Heart left ventricle (tissue), 16 donors: Measurements from ENCODE around the gene GRPEL2. TPM values are rescaled to one million over a fixed set of nuclear protein-coding genes. Genes with fewer than 3 reads are reported as not detected.

Experiments
- ATAC-seq, 4 donors: fragments of 200-7000 bp; cut with Tn5 transposase; one replicate each; pipeline ENCODE4 v1.9.1; 2020 to 2022; ENCODE audit warnings: moderate library complexity in 4 of 4, mild to moderate bottlenecking in 3 of 4, moderate number of reproducible peaks in 1 of 4
- DNase-seq, 5 donors: peaks; one replicate each; pipeline ENCODE4 v3.0.0-alpha.2; 2020
- H3K27ac ChIP-seq, 12 donors: fragments of 200-600 bp; sonication (generic) in 4 of 12; one replicate each; pipeline versions ENCODE4 v1.5.0 to v1.8.0; 2016 to 2022; ENCODE audit warnings: mild to moderate bottlenecking in 2 of 12
- H3K27me3 ChIP-seq, 9 donors: fragments of 200-600 bp; sonication (generic) in 2 of 9; one replicate each; pipeline versions ENCODE4 v1.5.1 to v1.8.0; 2016 to 2022; ENCODE audit warnings: mild to moderate bottlenecking in 3 of 9
- H3K36me3 ChIP-seq, 9 donors: fragments of 200-600 bp; sonication (generic) in 2 of 9; one replicate each; pipeline versions ENCODE4 v1.5.0 to v1.8.0; 2018 to 2022; ENCODE audit warnings: mild to moderate bottlenecking in 2 of 9
- H3K4me1 ChIP-seq, 12 donors: fragments of 200-600 bp; sonication (generic) in 4 of 12; one replicate each; pipeline versions ENCODE4 v1.5.0 to v1.8.0; 2016 to 2022; ENCODE audit warnings: mild to moderate bottlenecking in 3 of 12
- H3K4me3 ChIP-seq, 12 donors: fragments of 200-600 bp; sonication (generic) in 4 of 12; one replicate each; pipeline versions ENCODE4 v1.5.0 to v1.8.0; 2017 to 2022; ENCODE audit warnings: mild to moderate bottlenecking in 9 of 12, moderate library complexity in 4 of 12
- H3K9me3 ChIP-seq, 12 donors: fragments of 200-600 bp; sonication (generic) in 4 of 12; one replicate each; pipeline versions ENCODE4 v1.5.0 to v1.8.0; 2016 to 2022; ENCODE audit warnings: mild to moderate bottlenecking in 1 of 12
- CTCF ChIP-seq, 12 donors: fragments of 200-600 bp; sonication (generic) in 4 of 12; IDR thresholded peaks; one replicate each; pipeline versions ENCODE4 v1.5.0 to v1.8.0; 2018 to 2022; ENCODE audit warnings: antibody characterized with exemption in 12 of 12, mild to moderate bottlenecking in 5 of 12
- POLR2A ChIP-seq, 2 donors: fragments of 450-650 bp; IDR thresholded peaks; one replicate each; pipeline ENCODE4 v1.6.1; 2017; ENCODE audit warnings: antibody characterized with exemption in 2 of 2, mild to moderate bottlenecking in 2 of 2, moderate library complexity in 2 of 2
- WGBS, 4 donors: extraction: QIAGEN DNeasy Blood & Tissue Kit in 2 of 4; methylation state at CpG; one replicate each; pipeline versions ENCODE4 v1.1.5 to v1.1.7; 2013 to 2018; 5-methylcytosine and 5-hydroxymethylcytosine counted together
- intact Hi-C, 10 donors: fragments of 100-400 bp; cut with DNase I; formaldehyde crosslinking; loops; one replicate each; pipeline versions ENCODE4 v1.11.1 to v1.14.2; 2022
- polyA plus RNA-seq, 2 donors: library from polyadenylated mRNA; stranded (reverse); fragments of 200-250 nt; gene quantifications; one replicate each; pipeline ENCODE4 v1.2.3, GENCODE V29; 2013
- total RNA-seq, 9 donors: library from RNA; depleted of rRNA in 2 of 9; stranded (reverse); fragments of >200 nt in 2 of 9; fragmentation: NEBNext Ultra II Directional in 3 of 9; extraction: Animal tissue kit (Norgen Biotek cat#: 25700) in 3 of 9; gene quantifications; one replicate each; pipeline versions ENCODE4 v1.1.0 to v1.2.4, GENCODE V29; 2016 to 2023
- donor health status: ischemic (EF 13 %, LVEDD 7.1; RV severe dilation, severe dysfunction).
- donor health status: healthy with polysubstance abuse.
- donor health status: DM: no; HTN: yes; CAD: no.
- donor health status: DM: no; HTN: no; CAD: no.
- donor health status: ischemic (EF 25% LVEDD 6.9; RV normal size, moderate dysfunction).
- donor health status: ischemic (EF 25% LVEDD 5.7; RV mildly dilated, moderate dysfunction).
- donor health status: healthy.
- donor health status: DM: yes; HTN: yes; CAD: no.
- donor health status: ischemic (EF 35%, LVEDD 5.7; RV mildly dilated, moderate dysfunction).
- donor health status: nonischemic (EF 11% LVEDD 7.7; RV severe dilation, severe dysfunction).
- donor health status: DM: yes; HTN: yes; CAD: no.
- donor health status: PGD.
- donor health status: ischemic (EF 29% LVEDD 5.4; RV normal size, mild dysfunction).
- donor health status: nonischemic (EF 23%, LVEDD 6.1; RV moderate dilation, normal function).

GRPEL2 gene
- total and polyA plus RNA-seq, 11 donors = 5.1 to 14.0 (median 9.3) TPM

GRCh38 chr5:149363936-149364335, 18.6 kb downstream of the GRPEL2 start:
- WGBS, 4 donors = 93 to 98% (median 96%) methylated on average over 9 of the region's 9 CpGs
- no peak for TF ChIP-seq CTCF (IDR thresholded peaks at IDR 0.05)
- no peak for TF ChIP-seq POLR2A (IDR thresholded peaks at IDR 0.05)
- intact Hi-C loops = no loop called here
- no peak for ATAC-seq
- no peak overlapping the region for H3K4me3 ChIP-seq
- DNase-seq = no peak
- peaks cover 0 to 21% (median 3%) of the 10 kb centered on the region in 12 donors for H3K4me1 ChIP-seq
- H3K9me3 ChIP-seq = no peaks in the 10 kb centered on the region
- H3K27me3 ChIP-seq = no peaks in the 10 kb centered on the region
- H3K36me3 ChIP-seq = no peaks in the 10 kb centered on the region
- H3K27ac ChIP-seq = no peak overlapping the region

GRCh38 chr5:149364719-149365118, 19.4 kb downstream of the GRPEL2 start:
- Histone ChIP-seq H3K9me3 (no peaks in the 10 kb centered on the region), H3K4me1 (peaks cover 0 to 16% (median 3%) of the 10 kb centered on the region in 12 donors), H3K27ac (no peak overlapping the region), H3K27me3 (no peaks in the 10 kb centered on the region), H3K36me3 (no peaks in the 10 kb centered on the region), H3K4me3 (no peak overlapping the region)
- ATAC-seq (no peak), DNase-seq (no peak)
- TF ChIP-seq POLR2A (IDR thresholded peaks at IDR 0.05) (no peak), CTCF (IDR thresholded peaks at IDR 0.05) (no peak)
- intact Hi-C loops = loop anchor here in 6 of 10 donors (5.0 kb wide), 4 partner anchors 47 to 232 kb away; no protein-coding TSS in a partner anchor
- WGBS, 4 donors = 94 to 100% (median 96%) methylated on average over 2 of the region's 2 CpGs

- TF ChIP-seq CTCF (IDR thresholded peaks at IDR 0.05) (no peak), POLR2A (IDR thresholded peaks at IDR 0.05) (no peak)
- H3K27me3 ChIP-seq = no peaks in the 10 kb centered on the region
- no peak for ATAC-seq
- no peaks in the 10 kb centered on the region for H3K36me3 ChIP-seq
- H3K27ac ChIP-seq = no peak overlapping the region
- H3K9me3 ChIP-seq = no peaks in the 10 kb centered on the region
- no peak for DNase-seq
- intact Hi-C loops = loop anchor here in 6 of 10 donors (5.0 kb wide), 4 partner anchors 48 to 233 kb away; no protein-coding TSS in a partner anchor
- no peak overlapping the region for H3K4me3 ChIP-seq
- H3K4me1 ChIP-seq = peaks cover 0 to 10% (median 3%) of the 10 kb centered on the region in 12 donors
- WGBS, 4 donors = 90 to 97% (median 92%) methylated on average over 6 of the region's 6 CpGs
Measured at GRCh38 chr5:149365418-149365817, 20.1 kb downstream of the GRPEL2 start.

- no peak overlapping the region for H3K4me3 ChIP-seq
- no peaks in the 10 kb centered on the region for H3K36me3 ChIP-seq
- WGBS, 4 donors = 83 to 95% (median 90%) methylated on average over 1 of the region's 1 CpG
- DNase-seq = no peak
- peaks cover 0 to 18% (median 7%) of the 10 kb centered on the region in 12 donors for H3K4me1 ChIP-seq
- ATAC-seq = no peak
- TF ChIP-seq POLR2A (IDR thresholded peaks at IDR 0.05) (no peak), CTCF (IDR thresholded peaks at IDR 0.05) (no peak)
- no peaks in the 10 kb centered on the region for H3K27me3 ChIP-seq
- no peaks in the 10 kb centered on the region for H3K9me3 ChIP-seq
- H3K27ac ChIP-seq = no peak overlapping the region
- intact Hi-C loops = loop anchor here in 7 of 10 donors (2.0 to 5.0 kb wide), 6 partner anchors 47 to 234 kb away; no protein-coding TSS in a partner anchor
Measured at GRCh38 chr5:149366169-149366729, 20.9 kb downstream of the GRPEL2 start.
